Naive thymus-derived CD8-positive, alpha-beta T cell (primary cell): ENCODE data around the gene LIMK2. TPM values are rescaled to one million over a fixed set of nuclear protein-coding genes. Genes with fewer than 3 reads are reported as not detected.
"Not testable (repeated sequence)": the region's sequence is repeated elsewhere in the genome, so short reads cannot be mapped to it uniquely, and the experiment has no call there.

ENCODE experiments used
- ATAC-seq, 2 donors: fragments of 150-1000 bp; cut with Tn5 transposase in 1 of 2; sonication (Bioruptor Pico), chemical (Tn5 transposase) in 1 of 2; 1 replicate in 1 of 2; 2 replicates in 1 of 2; pipeline ENCODE4 v1.10.0; 2021; ENCODE audit warnings: mild to moderate bottlenecking in 2 of 2, moderate library complexity in 2 of 2
- POLR2A ChIA-PET: fragments of 350-600 bp; sonication (Branson Sonifier 250); formaldehyde crosslinking; loops from one replicate; lab custom pipeline; 2021; ENCODE audit warnings: antibody characterized with exemption; lab: Charles Lee
- DNase-seq, 10 donors: peaks; one replicate each; pipeline versions ENCODE4 v3.0.0 to v3.0.0-alpha.2; 2020 to 2022
- H3K27ac Mint-ChIP-seq, 10 donors: one replicate each; pipeline ENCODE4 v1.8.0; 2020 to 2022; ENCODE audit warnings: mild to moderate bottlenecking in 10 of 10, mixed read lengths in 10 of 10, moderate library complexity in 4 of 10, inconsistent platforms in 1 of 10
- H3K27me3 Mint-ChIP-seq, 5 donors: one replicate each; pipeline ENCODE4 v1.8.0; 2021 to 2022; ENCODE audit warnings: mixed read lengths in 5 of 5
- H3K36me3 Mint-ChIP-seq, 3 donors: one replicate each; pipeline ENCODE4 v1.8.0; 2020 to 2022; ENCODE audit warnings: mixed read lengths in 3 of 3, mild to moderate bottlenecking in 2 of 3, inconsistent platforms in 1 of 3
- H3K4me1 Mint-ChIP-seq, 4 donors: one replicate each; pipeline ENCODE4 v1.8.0; 2021 to 2022; ENCODE audit warnings: mixed read lengths in 4 of 4
- H3K4me3 Mint-ChIP-seq, 10 donors: one replicate each; pipeline ENCODE4 v1.8.0; 2020 to 2022; ENCODE audit warnings: mild to moderate bottlenecking in 10 of 10, mixed read lengths in 10 of 10, moderate library complexity in 6 of 10, inconsistent platforms in 1 of 10
- H3K9me3 Mint-ChIP-seq, 9 donors: one replicate each; pipeline ENCODE4 v1.8.0; 2020 to 2022; ENCODE audit warnings: mixed read lengths in 9 of 9, mild to moderate bottlenecking in 3 of 9, inconsistent platforms in 1 of 9, moderate library complexity in 1 of 9
- polyA plus RNA-seq, 3 donors: library from polyadenylated mRNA; unstranded; fragments of 300-500 nt; fragmentation: Illumina TruSeq; gene quantifications; one replicate each; pipeline ENCODE4 v1.2.3, GENCODE V29; 2021
- total RNA-seq, 8 experiments: library from RNA in 2 of 8; stranded (reverse) in 2 of 8; gene quantifications; one replicate each; pipeline ENCODE4 v1.2.3 and lab custom pipeline; 2021 to 2026

LIMK2 gene
- total RNA-seq (10 to 100 TPM; 20.7 to 26.5 TPM), polyA plus RNA-seq (10 to 100 TPM in 2 of 3 donors, 1 to 10 TPM in 1; 7.4 to 21.0 (median 12.7) TPM), total RNA-seq (lab: John Stamatoyannopoulos, UW) (19.4 to 37.4 (median 29.7) reads per million in 6 experiments)

DNA sequence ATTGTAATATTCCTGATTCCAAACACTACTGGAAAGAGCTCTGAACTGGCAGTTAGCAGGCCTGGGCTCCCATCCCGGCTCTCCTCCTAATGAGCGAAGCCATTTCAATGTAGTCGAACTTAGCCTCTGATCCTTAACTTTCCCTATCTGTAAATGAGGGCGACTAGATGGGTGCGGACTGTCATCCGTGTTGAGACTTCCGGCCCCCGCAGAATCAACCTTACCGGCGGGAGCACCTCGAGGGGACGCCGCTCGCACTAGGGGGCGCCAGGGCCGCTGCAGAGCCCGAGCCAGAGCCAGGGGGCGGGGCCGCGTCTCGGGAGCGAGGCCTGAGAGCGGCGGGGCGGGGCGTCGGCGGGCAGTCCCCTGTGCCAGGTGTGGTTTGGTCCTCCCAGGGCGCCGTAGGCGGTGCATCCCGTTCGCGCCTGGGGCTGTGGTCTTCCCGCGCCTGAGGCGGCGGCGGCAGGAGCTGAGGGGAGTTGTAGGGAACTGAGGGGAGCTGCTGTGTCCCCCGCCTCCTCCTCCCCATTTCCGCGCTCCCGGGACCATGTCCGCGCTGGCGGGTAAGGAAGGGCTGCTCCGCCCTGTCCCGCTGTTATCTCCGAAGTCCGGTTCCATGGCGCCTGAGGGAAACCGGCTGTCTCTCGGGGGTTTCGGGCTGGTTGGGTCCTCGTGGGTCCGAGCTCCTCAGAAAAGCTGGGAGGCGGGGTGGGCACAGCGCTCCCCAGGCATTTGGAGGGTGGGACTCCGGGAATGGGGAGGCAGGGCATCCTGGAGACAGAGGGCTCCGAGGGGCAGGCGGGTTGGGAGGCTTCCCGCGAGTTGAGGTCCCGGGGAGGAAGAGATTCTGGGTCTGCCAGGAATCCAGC lies at the start of gene LIMK2:
Gene LIMK2, plus strand, starts transcription at position 437 of the 869 bp plus-strand sequence. Its CDS starts 111 bp downstream, at position 548.
- peak within 1 kb of the TSS; percentile 82 to 90 (median 89) for H3K4me3 Mint-ChIP-seq
- DNase-seq, result peak; percentile 89 to 100 (median 96)
- peak within 1 kb of the TSS in 9 of 10 donors; percentile 88 to 94 (median 93) for H3K27ac Mint-ChIP-seq
- POLR2A ChIA-PET, result interaction anchor here (0.5 to 8.8 kb wide), 25 partner anchors 8 to 374 kb away, joined by 3 to 112 read pairs (median 4); partner anchors contain the start of genes MORC2, PATZ1, PIK3IP1 and RNF185
- H3K4me1 Mint-ChIP-seq, result peaks cover 19 to 55% (median 49%) of the 10 kb centered on the region in 4 donors
- peak; percentile 98 to 99 for ATAC-seq
- no peaks in the 10 kb centered on the region for H3K9me3 Mint-ChIP-seq
- peaks cover 0 to under 1% (median 0%) of the 10 kb centered on the region in 3 donors for H3K36me3 Mint-ChIP-seq
- H3K27me3 Mint-ChIP-seq, result no peaks in the 10 kb centered on the region

DNA sequence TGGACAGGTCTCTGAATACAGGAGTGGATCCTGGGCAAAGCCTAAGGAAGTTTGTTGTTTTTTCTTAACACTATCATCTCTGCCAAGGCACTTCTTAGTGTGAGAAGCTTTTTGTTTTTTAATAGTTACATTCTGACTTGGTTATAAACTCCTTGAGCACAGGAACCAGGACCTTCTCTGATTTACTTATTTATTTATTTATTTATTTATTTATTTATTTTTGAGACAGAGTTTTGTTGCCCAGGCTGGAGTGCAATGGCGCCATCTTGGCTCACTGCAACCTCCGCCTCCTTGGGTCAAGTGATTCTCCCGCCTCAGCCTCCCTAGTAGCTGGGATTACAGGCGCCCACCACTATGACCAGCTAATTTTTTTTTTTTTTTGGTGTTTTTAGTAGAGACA lies 41.1 kb upstream of the LIMK2 start:
- POLR2A ChIA-PET, result interaction anchor here (1.1 kb wide), 1 partner anchor 11 kb away, joined by 3 read pairs; the partner anchor contains the start of gene RNF185
- no peak overlapping the region for H3K4me3 Mint-ChIP-seq
- peaks cover 17 to 58% (median 38%) of the 10 kb centered on the region in 4 donors for H3K4me1 Mint-ChIP-seq
- H3K9me3 Mint-ChIP-seq, result no peaks in the 10 kb centered on the region
- ATAC-seq, result no peak
- H3K36me3 Mint-ChIP-seq, result peaks cover 0 to 59% (median 2%) of the 10 kb centered on the region in 3 donors
- DNase-seq, result no peak
- no peaks in the 10 kb centered on the region for H3K27me3 Mint-ChIP-seq
- H3K27ac Mint-ChIP-seq, result no peak overlapping the region

DNA sequence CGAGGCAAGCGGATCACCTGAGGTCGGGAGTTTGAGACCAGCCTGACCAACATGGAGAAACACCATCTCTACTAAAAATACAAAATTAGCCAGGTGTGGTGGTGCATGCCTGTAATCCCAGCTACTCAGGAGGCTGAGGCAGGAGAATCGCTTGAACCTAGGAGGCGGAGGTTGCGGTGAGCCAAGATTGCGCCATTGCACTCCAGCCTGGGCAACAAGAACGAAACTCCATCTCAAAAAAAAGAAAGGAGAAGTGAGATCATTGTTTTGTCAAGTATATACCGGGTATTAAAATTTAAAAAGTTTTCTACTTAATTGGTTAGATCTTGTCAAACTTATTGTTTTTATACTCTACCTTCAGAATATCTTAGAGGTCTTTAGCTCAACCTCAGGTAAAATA lies 40.4 kb upstream of the LIMK2 start:
- DNase-seq, POLR2A ChIA-PET, H3K9me3 Mint-ChIP-seq, H3K27me3 Mint-ChIP-seq, H3K4me3 Mint-ChIP-seq, H3K27ac Mint-ChIP-seq, ATAC-seq: not testable (repeated sequence)
- peaks cover 0 to 59% (median under 1%) of the 10 kb centered on the region in 3 donors for H3K36me3 Mint-ChIP-seq
- peaks cover 15 to 52% (median 32%) of the 10 kb centered on the region in 4 donors for H3K4me1 Mint-ChIP-seq

DNA sequence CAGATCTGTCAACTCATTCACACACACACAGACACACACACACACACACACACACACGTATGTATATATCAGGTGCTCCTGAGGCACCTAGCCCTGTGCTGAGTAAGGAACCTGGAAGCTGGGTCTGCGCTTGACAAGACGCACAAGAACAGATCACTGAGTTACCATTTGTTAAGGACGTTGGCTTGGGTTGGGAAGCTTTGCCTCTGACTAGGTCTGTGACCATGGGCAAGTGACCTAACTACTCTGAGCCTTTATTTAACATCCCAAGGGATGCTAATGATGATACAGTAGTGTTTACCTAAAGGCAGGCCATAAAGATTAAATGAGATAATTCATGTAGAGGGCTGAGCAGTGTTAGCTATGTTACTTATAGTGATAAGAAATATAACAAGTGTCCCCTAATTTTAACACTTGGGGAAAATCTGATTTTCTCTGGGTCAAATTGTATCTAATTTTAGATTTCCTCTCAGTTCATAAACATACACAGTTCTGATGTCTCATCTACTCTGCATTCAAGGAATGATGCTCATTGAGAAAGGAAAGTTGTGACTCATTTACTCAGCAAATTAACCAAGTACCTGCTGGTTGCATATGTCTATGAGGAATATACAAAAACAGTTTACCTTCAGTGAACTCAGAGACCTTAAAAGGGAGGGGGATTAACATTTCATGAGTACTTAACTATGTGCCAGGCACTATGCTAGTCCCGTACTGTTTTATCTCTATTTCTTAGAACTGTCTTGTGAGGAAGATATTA lies 38.5 kb upstream of the LIMK2 start:
- H3K4me3 Mint-ChIP-seq, result no peak overlapping the region
- H3K4me1 Mint-ChIP-seq, result peaks cover 6 to 53% (median 21%) of the 10 kb centered on the region in 4 donors
- no peaks in the 10 kb centered on the region for H3K9me3 Mint-ChIP-seq
- H3K36me3 Mint-ChIP-seq, result peaks cover 0 to 54% (median 6%) of the 10 kb centered on the region in 3 donors
- peak overlapping the region in 2 of 10 donors; percentile 25 to 56 for H3K27ac Mint-ChIP-seq
- DNase-seq (no peak), ATAC-seq (no peak)
- POLR2A ChIA-PET, result no interaction called here
- H3K27me3 Mint-ChIP-seq, result no peaks in the 10 kb centered on the region

DNA sequence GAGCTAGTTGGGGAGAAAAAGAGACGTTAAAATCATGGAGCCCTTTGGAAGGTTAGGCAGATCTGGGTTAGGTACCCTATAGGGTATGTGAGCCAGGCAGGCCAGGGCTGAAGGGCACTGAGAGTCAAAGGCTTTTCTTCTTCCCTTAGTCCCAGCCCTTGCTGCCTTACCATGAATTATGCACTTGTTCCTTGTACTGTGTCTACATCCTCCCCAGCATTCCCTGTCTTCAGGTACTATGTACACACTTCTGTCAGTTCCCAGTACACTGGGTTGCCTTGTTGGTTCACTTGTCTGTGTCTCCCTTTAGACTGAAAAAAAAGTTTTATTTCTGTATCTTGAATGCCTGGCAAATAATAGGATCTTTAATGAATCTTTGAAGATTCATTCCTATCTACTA lies 35.2 kb upstream of the LIMK2 start:
- Mint-ChIP-seq H3K4me3 (no peak overlapping the region), H3K27me3 (no peaks in the 10 kb centered on the region), H3K9me3 (peaks cover 0 to 2% (median 0%) of the 10 kb centered on the region in 9 donors), H3K27ac (peak overlapping the region in 1 of 10 donors; percentile 80), H3K36me3 (peaks cover 0 to 54% (median 13%) of the 10 kb centered on the region in 3 donors), H3K4me1 (peaks cover 3 to 44% (median 21%) of the 10 kb centered on the region in 4 donors)
- ATAC-seq (no peak), DNase-seq (no peak)
- POLR2A ChIA-PET, result no interaction called here

DNA sequence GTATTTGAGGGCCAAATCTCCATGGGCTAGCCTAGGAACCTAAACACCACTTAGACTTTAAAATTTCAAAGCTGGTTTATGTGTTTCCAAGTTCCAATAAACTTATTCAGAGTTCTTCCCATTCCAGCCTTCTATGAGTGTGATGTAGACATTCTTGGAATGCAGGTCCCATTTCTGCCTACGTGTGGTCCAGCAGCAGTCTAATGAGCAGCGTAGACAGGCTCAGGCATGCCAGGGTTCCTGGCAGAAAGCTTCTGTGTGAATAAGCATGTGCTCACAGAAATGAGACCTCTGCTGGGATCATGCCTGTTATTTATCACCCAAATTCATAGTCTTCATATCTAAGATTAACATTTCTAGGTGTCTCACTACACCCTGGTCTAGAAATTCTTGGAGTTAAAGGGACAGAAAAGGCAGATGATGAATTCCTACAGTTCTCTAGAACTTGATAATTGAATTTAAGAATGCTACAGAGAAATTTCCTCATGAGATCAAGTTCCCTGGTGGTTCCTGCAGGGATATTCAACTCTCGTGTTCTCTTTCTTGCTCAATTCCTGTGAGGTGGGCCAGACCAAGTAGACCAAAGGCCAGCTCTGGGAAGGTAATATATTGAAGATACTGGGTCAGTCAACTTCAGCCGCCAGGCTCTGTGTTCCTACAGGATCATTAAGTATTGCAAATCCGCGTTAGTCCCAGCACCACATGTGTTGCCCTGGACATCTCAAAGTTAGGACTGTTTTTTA lies 34.5 kb upstream of the LIMK2 start:
- Mint-ChIP-seq H3K4me3 (no peak overlapping the region), H3K27ac (peak overlapping the region in 1 of 10 donors; percentile 6), H3K27me3 (no peaks in the 10 kb centered on the region), H3K4me1 (peaks cover 3 to 39% (median 20%) of the 10 kb centered on the region in 4 donors), H3K36me3 (peaks cover 0 to 52% (median 13%) of the 10 kb centered on the region in 3 donors), H3K9me3 (peaks cover 0 to 2% (median 0%) of the 10 kb centered on the region in 9 donors)
- ATAC-seq (no peak), DNase-seq (no peak)
- POLR2A ChIA-PET, result interaction anchor here (0.6 kb wide), 1 partner anchor 52 kb away, joined by 3 read pairs; no protein-coding TSS in a partner anchor

DNA sequence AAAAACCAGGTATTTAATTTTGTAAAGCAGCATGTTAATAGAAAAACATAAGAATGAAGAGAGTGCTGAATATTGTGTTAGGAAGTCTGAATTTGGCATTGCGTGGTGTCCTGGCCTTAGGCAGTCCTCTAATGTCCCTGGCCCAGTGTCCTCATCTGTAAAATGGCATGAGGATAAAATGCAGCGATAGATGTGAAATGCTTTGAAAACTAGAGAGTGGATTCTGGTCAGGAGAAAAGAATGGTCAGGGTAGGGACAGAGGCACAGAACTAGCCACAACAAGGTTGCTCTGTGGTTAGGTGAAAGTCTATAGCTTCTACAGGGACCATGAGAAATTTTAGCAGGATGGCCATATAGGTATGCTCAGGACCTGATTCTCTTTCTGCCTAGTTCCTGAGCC lies 33.2 kb upstream of the LIMK2 start:
- H3K36me3 Mint-ChIP-seq, result peaks cover 0 to 48% (median 13%) of the 10 kb centered on the region in 3 donors
- peaks cover 0 to 2% (median 0%) of the 10 kb centered on the region in 9 donors for H3K9me3 Mint-ChIP-seq
- H3K4me3 Mint-ChIP-seq, result no peak overlapping the region
- no peak for DNase-seq
- POLR2A ChIA-PET, result no interaction called here
- no peaks in the 10 kb centered on the region for H3K27me3 Mint-ChIP-seq
- peak overlapping the region in 2 of 10 donors; percentile 32 to 43 for H3K27ac Mint-ChIP-seq
- ATAC-seq, result no peak
- H3K4me1 Mint-ChIP-seq, result peaks cover 2 to 28% (median 12%) of the 10 kb centered on the region in 4 donors

DNA sequence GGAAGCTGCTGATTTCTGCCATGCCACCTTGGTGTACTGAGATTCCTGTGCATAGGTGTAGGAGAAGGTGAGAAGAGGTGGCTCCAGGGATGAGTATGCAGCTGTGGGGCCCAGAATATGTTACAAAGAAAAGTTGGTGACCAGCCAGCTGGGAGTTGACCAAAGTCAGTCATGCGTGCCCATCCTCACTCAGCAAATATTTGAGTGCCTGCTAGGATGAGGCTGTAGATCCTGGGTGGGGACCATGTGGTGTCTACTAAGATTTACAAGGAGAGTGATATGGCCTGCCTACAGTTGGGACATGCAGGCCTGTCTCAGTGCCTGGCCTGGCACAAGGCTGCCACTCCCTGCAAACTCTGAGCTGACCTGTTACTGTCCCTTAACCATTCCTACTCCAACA lies 32.8 kb upstream of the LIMK2 start:
- POLR2A ChIA-PET, result no interaction called here

DNA sequence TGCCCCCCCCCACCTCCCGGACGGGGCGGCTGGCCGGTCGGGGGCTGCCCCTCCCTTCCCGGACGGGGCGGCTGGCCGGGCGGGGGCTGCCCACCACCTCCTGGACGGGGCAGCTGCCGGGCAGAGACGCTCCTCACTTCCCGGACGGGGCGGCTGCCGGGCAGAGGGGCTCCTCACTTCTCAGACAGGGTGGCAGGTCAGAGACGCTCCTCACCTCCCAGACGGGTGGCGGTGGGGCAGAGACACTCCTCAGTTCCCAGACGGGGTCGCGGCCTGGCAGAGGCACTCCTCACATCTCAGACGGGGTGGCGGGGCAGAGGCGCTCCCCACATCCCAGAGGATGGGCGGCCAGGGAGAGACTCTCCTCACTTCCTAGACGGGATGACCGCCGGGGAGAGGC lies 28.1 kb upstream of the LIMK2 start:
- POLR2A ChIA-PET, result no interaction called here
- no peak for DNase-seq
- peaks cover 0 to 2% (median 0%) of the 10 kb centered on the region in 9 donors for H3K9me3 Mint-ChIP-seq
- no peaks in the 10 kb centered on the region for H3K27me3 Mint-ChIP-seq
- no peak overlapping the region for H3K27ac Mint-ChIP-seq
- peaks cover 0 to 35% (median 13%) of the 10 kb centered on the region in 3 donors for H3K36me3 Mint-ChIP-seq
- H3K4me3 Mint-ChIP-seq, result no peak overlapping the region
- H3K4me1 Mint-ChIP-seq, result peaks cover 0 to 9% (median 6%) of the 10 kb centered on the region in 4 donors
- no peak for ATAC-seq

More for the DNA sequence above, 32.8 kb upstream of the LIMK2 start:
- ATAC-seq, result no peak
- no peaks in the 10 kb centered on the region for H3K27me3 Mint-ChIP-seq
- DNase-seq, result no peak
- peaks cover 0 to 26% (median 12%) of the 10 kb centered on the region in 4 donors for H3K4me1 Mint-ChIP-seq
- H3K27ac Mint-ChIP-seq, result peak overlapping the region in 4 of 10 donors; percentile 10 to 56 (median 27)
- H3K4me3 Mint-ChIP-seq, result no peak overlapping the region
- H3K9me3 Mint-ChIP-seq, result peaks cover 0 to 2% (median 0%) of the 10 kb centered on the region in 9 donors
- H3K36me3 Mint-ChIP-seq, result peaks cover 0 to 45% (median 13%) of the 10 kb centered on the region in 3 donors

DNA sequence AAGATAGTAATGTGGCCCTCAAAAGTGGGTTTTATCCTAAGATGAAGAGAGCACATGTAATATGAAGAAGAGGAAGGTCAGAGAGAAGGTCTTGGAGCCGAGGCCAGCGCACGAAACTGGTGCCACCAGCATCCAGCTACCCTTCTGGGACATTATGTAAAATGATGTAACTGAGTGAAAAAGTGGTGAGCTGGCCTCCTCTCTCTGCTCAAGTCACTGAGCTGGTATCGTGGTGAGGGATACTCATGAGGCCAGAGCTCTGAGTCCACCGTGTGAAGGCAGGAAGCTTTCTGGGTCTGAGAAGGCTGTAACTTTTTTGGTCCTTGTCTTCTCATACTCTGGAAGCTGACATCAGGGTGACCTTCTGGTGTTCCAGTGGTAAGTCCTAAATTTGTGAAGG lies 27.0 kb upstream of the LIMK2 start:
- ATAC-seq, result no peak
- Mint-ChIP-seq H3K4me3 (no peak overlapping the region), H3K36me3 (peaks cover 0 to 41% (median 13%) of the 10 kb centered on the region in 3 donors), H3K27ac (no peak overlapping the region), H3K9me3 (peaks cover 0 to 2% (median 0%) of the 10 kb centered on the region in 9 donors), H3K4me1 (peaks cover 0 to 8% (median 3%) of the 10 kb centered on the region in 4 donors), H3K27me3 (no peaks in the 10 kb centered on the region)
- DNase-seq, result no peak
- POLR2A ChIA-PET, result no interaction called here

DNA sequence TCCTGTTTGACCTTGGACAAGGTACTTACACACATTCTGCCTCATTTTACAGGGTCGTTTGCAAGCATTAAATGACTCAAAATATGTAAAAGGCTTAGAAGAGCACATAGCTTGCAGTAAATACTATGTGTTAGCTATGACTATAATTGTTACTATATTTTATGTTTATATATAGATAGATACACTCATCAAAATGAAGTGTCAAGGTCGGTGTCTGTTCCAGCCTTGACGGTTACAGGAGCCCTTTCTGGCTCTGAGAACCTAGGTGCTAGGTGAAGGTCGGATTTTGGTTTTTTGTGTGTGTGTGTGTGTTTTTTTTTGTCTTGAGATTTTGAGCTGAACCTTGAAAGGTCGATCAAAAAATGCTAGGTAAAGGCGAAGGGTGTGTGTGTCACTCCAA lies 24.5 kb upstream of the LIMK2 start:
- POLR2A ChIA-PET, result no interaction called here
- H3K4me1 Mint-ChIP-seq, result peaks cover 0 to 11% (median 7%) of the 10 kb centered on the region in 4 donors
- H3K36me3 Mint-ChIP-seq, result peaks cover 0 to 51% (median 6%) of the 10 kb centered on the region in 3 donors
- H3K27ac Mint-ChIP-seq, result peak overlapping the region in 3 of 10 donors; percentile 11 to 66 (median 28)
- no peaks in the 10 kb centered on the region for H3K9me3 Mint-ChIP-seq
- no peak overlapping the region for H3K4me3 Mint-ChIP-seq
- DNase-seq (no peak), ATAC-seq (no peak)
- H3K27me3 Mint-ChIP-seq, result no peaks in the 10 kb centered on the region
